H1 (cell line): ENCODE measurements around the gene NME8. TPM values are rescaled to one million over a fixed set of nuclear protein-coding genes. Genes with fewer than 3 reads are reported as not detected.

ENCODE experiments used
- CTCF ChIA-PET: fragments of 300-600 bp; sonication (Branson Sonifier 250); formaldehyde crosslinking; loops from one replicate; lab custom pipeline; 2021; ENCODE audit not compliant: partially characterized antibody; lab: Charles Lee
- POLR2A ChIA-PET: fragments of 300-600 bp; sonication (Branson Sonifier 250); formaldehyde crosslinking; loops from one replicate; lab custom pipeline; 2021; ENCODE audit warnings: inconsistent platforms; ENCODE audit not compliant: partially characterized antibody; lab: Charles Lee
- DNase-seq, 2 experiments: peaks; one replicate each; pipeline versions ENCODE4 v3.0.0 to v3.0.0-alpha.2; 2010 to 2022; ENCODE audit warnings: low spot score in 2 of 2, low read depth in 1 of 2, mixed read lengths in 1 of 2
- FAIRE-seq: peaks from 2 replicates; lab custom pipeline; 2011; peaks lifted over from hg19 to GRCh38; lab: Jason Lieb, UNC
- H2AFZ ChIP-seq: 2 replicates; pipeline ENCODE4 v1.8.1; 2012; ENCODE audit warnings: low read length, inconsistent platforms
- H2AK5ac ChIP-seq: 2 replicates; pipeline ENCODE4 v1.6.1; 2013; ENCODE audit warnings: low read depth, low read length
- H2BK120ac ChIP-seq: replicated peaks from 2 replicates; pipeline ENCODE3; 2013; ENCODE audit warnings: low read depth, low read length, inconsistent platforms
- H2BK12ac ChIP-seq: 2 replicates; pipeline ENCODE4 v1.6.1; 2013; ENCODE audit warnings: low read depth, low read length
- H2BK15ac ChIP-seq: 2 replicates; pipeline ENCODE4 v1.6.1; 2013; ENCODE audit warnings: low read length
- H2BK20ac ChIP-seq: 2 replicates; pipeline ENCODE4 v1.6.1; 2013; ENCODE audit warnings: low read length
- H2BK5ac ChIP-seq: 2 replicates; pipeline ENCODE4 v1.6.1; 2013; ENCODE audit warnings: low read depth, low read length
- H3K14ac ChIP-seq: 2 replicates; pipeline ENCODE4 v1.6.1; 2013; ENCODE audit warnings: inconsistent platforms; ENCODE audit not compliant: insufficient read length
- H3K18ac ChIP-seq: 2 replicates; pipeline ENCODE4 v1.6.1; 2013; ENCODE audit warnings: low read length; ENCODE audit errors: extremely low read depth
- H3K23ac ChIP-seq: 2 replicates; pipeline ENCODE4 v1.6.1; 2013; ENCODE audit warnings: inconsistent platforms; ENCODE audit not compliant: insufficient read length
- H3K23me2 ChIP-seq: 2 replicates; pipeline ENCODE4 v1.6.1; 2013; ENCODE audit warnings: low read depth, low read length
- H3K27ac ChIP-seq: 2 replicates; pipeline ENCODE4 v1.6.1; 2011; ENCODE audit warnings: low read depth, low read length, inconsistent platforms
- H3K27me3 ChIP-seq, 4 experiments: replicated peaks in 1 of 4; 1 replicate in 1 of 4; 2 replicates in 3 of 4; pipeline versions ENCODE4 v1.6.1 to v1.8.1; 2011 to 2013; ENCODE audit warnings: low read length in 3 of 4, mild to moderate bottlenecking in 3 of 4, inconsistent platforms in 2 of 4, mixed read lengths in 2 of 4, moderate library complexity in 1 of 4; ENCODE audit not compliant: control insufficient read depth in 3 of 4, insufficient read depth in 3 of 4; ENCODE audit errors: extremely low read depth in 1 of 4
- H3K36me3 ChIP-seq, 4 experiments: 2 replicates each; pipeline versions ENCODE4 v1.6.1 to v1.8.1; 2011 to 2013; ENCODE audit warnings: mild to moderate bottlenecking in 4 of 4, low read length in 3 of 4, moderate library complexity in 2 of 4, control low read depth in 1 of 4, inconsistent platforms in 1 of 4; ENCODE audit not compliant: insufficient read depth in 4 of 4, control insufficient read depth in 2 of 4
- H3K4ac ChIP-seq: replicated peaks from 2 replicates; pipeline ENCODE3; 2013; ENCODE audit warnings: low read length, low read depth, mixed read lengths, inconsistent platforms; ENCODE audit not compliant: insufficient read length
- H3K4me1 ChIP-seq, 4 experiments: replicated peaks in 1 of 4; 1 replicate in 1 of 4; 2 replicates in 3 of 4; pipeline versions ENCODE4 v1.6.1 to v1.8.1; 2011 to 2013; ENCODE audit warnings: low read length in 3 of 4, inconsistent platforms in 2 of 4, mixed read lengths in 1 of 4; ENCODE audit not compliant: insufficient read depth in 4 of 4, control insufficient read depth in 3 of 4
- H3K4me2 ChIP-seq, 2 experiments: 2 replicates each; pipeline versions ENCODE4 v1.6.1 to v1.8.1; 2011 to 2013; ENCODE audit warnings: low read depth in 2 of 2, low read length in 2 of 2, control low read depth in 1 of 2, inconsistent platforms in 1 of 2, mild to moderate bottlenecking in 1 of 2; ENCODE audit not compliant: insufficient read depth in 1 of 2
- H3K4me3 ChIP-seq, 4 experiments: fragments of 200-600, 300-600 bp in 1 of 4; sonication (generic), shearing (Covaris generic), sonication (Bioruptor Twin) in 1 of 4; 2 replicates each; pipeline versions ENCODE4 v1.5.1 to v1.8.1; 2011 to 2016; ENCODE audit warnings: low read length in 4 of 4, low read depth in 3 of 4, control low read depth in 2 of 4, inconsistent platforms in 2 of 4, mild to moderate bottlenecking in 2 of 4, mixed read lengths in 1 of 4, moderate library complexity in 1 of 4; ENCODE audit not compliant: insufficient read depth in 2 of 4; ENCODE audit errors: extremely low read depth in 1 of 4
- H3K56ac ChIP-seq: replicated peaks from 2 replicates; pipeline ENCODE3; 2013; ENCODE audit warnings: low read depth, mild to moderate bottlenecking, mixed read lengths, low read length, inconsistent platforms; ENCODE audit not compliant: insufficient read length
- H3K79me1 ChIP-seq: 2 replicates; pipeline ENCODE4 v1.6.1; 2013; ENCODE audit warnings: low read depth, low read length, control low read depth
- H3K79me2 ChIP-seq, 2 experiments: 2 replicates each; pipeline versions ENCODE4 v1.6.1 to v1.8.1; 2012 to 2013; ENCODE audit warnings: low read length in 2 of 2, mild to moderate bottlenecking in 2 of 2, inconsistent platforms in 1 of 2; ENCODE audit not compliant: insufficient read depth in 2 of 2, control insufficient read depth in 1 of 2
- H3K9ac ChIP-seq, 4 experiments: replicated peaks in 1 of 4; 1 replicate in 1 of 4; 2 replicates in 3 of 4; pipeline versions ENCODE4 v1.6.1 to v1.8.1; 2011 to 2013; ENCODE audit warnings: low read depth in 3 of 4, low read length in 3 of 4, control low read depth in 2 of 4, mild to moderate bottlenecking in 2 of 4, moderate library complexity in 2 of 4, inconsistent platforms in 1 of 4; ENCODE audit errors: extremely low read depth in 1 of 4
- H3K9me3 ChIP-seq, 2 experiments: 2 replicates each; pipeline versions ENCODE4 v1.6.1 to v1.8.1; 2012 to 2013; ENCODE audit warnings: mild to moderate bottlenecking in 2 of 2, moderate library complexity in 2 of 2, control low read depth in 1 of 2, inconsistent platforms in 1 of 2, low read depth in 1 of 2, low read length in 1 of 2, mixed read lengths in 1 of 2; ENCODE audit not compliant: insufficient read depth in 2 of 2
- H4K20me1 ChIP-seq, 2 experiments: replicated peaks in 1 of 2; 2 replicates each; pipeline versions ENCODE3 to v1.8.1; 2011 to 2013; ENCODE audit warnings: inconsistent platforms in 2 of 2, low read length in 2 of 2, mild to moderate bottlenecking in 1 of 2; ENCODE audit not compliant: insufficient read depth in 2 of 2, control insufficient read depth in 1 of 2
- H4K5ac ChIP-seq: 2 replicates; pipeline ENCODE4 v1.6.1; 2013; ENCODE audit warnings: low read length, low read depth, mixed read lengths, inconsistent platforms; ENCODE audit not compliant: insufficient read length
- H4K8ac ChIP-seq: 2 replicates; pipeline ENCODE4 v1.8.0; 2013; ENCODE audit warnings: mild to moderate bottlenecking, moderate library complexity, low read length, inconsistent platforms; ENCODE audit not compliant: insufficient read depth; ENCODE audit errors: extremely low read depth
- H4K91ac ChIP-seq: replicated peaks from 2 replicates; pipeline ENCODE3; 2013; ENCODE audit warnings: low read length, mixed read lengths, inconsistent platforms; ENCODE audit not compliant: insufficient read length
- BCL11A ChIP-seq, 2 experiments: IDR thresholded peaks; one replicate each; pipeline ENCODE4 v1.6.1; 2011; ENCODE audit warnings: low read depth in 2 of 2, low read length in 2 of 2, mild to moderate bottlenecking in 2 of 2
- EZH2 ChIP-seq: fragments of 200-600 bp; sonication (generic); IDR thresholded peaks from 2 replicates; pipeline ENCODE4 v1.7.1; 2012; ENCODE audit warnings: low read depth, mild to moderate bottlenecking, moderate library complexity, low read length, inconsistent platforms; ENCODE audit not compliant: severe bottlenecking
- JUN ChIP-seq: IDR thresholded peaks from 2 replicates; pipeline ENCODE4 v1.6.1; 2011; ENCODE audit warnings: low read depth, mild to moderate bottlenecking, improper control_type of control experiment, low read length
- POLR2A ChIP-seq, 2 experiments: IDR thresholded peaks; 1 replicate in 1 of 2; 2 replicates in 1 of 2; pipeline ENCODE4 v1.6.1; 2011; ENCODE audit warnings: low read depth in 2 of 2, low read length in 2 of 2, mild to moderate bottlenecking in 2 of 2; ENCODE audit errors: control extremely low read depth in 1 of 2
- RBBP5 ChIP-seq: IDR thresholded peaks from 2 replicates; pipeline ENCODE4 v1.7.1; 2012; ENCODE audit warnings: low read depth, mild to moderate bottlenecking, inconsistent platforms, low read length, moderate library complexity, borderline replicate concordance
- RNF2 ChIP-seq: fragments of 200-900, 300-1000 bp; sonication (generic); IDR thresholded peaks from 2 replicates; pipeline ENCODE4 v1.7.1; 2016; ENCODE audit warnings: borderline replicate concordance, low read depth, mild to moderate bottlenecking, antibody characterized with exemption, low read length; ENCODE audit not compliant: poor library complexity, severe bottlenecking; ENCODE audit errors: missing control alignments
- TCF12 ChIP-seq: IDR thresholded peaks from 2 replicates; pipeline ENCODE4 v1.6.1; 2011; ENCODE audit warnings: low read depth, mild to moderate bottlenecking, low read length
- ZNF274 ChIP-seq: IDR thresholded peaks from 2 replicates; pipeline ENCODE4 v1.7.0; 2012; ENCODE audit warnings: low read length, borderline replicate concordance; ENCODE audit errors: extremely low read depth
- WGBS, 2 experiments: shearing (Covaris generic) in 1 of 2; methylation state at CpG; one replicate each; pipeline versions ENCODE4 v1.1.6 to v1.1.7; 2013 to 2015; ENCODE audit warnings: low lambda C conversion rate in 2 of 2, mixed read lengths in 2 of 2, inconsistent platforms in 1 of 2, low coverage in 1 of 2, missing lambda C conversion rate in 1 of 2; ENCODE audit not compliant: insufficient replicate concordance in 2 of 2, insufficient coverage in 1 of 2, insufficient read length in 1 of 2; ENCODE audit errors: extremely low coverage in 1 of 2, missing lambda C conversion rate in 1 of 2; 5-methylcytosine and 5-hydroxymethylcytosine counted together
- polyA plus RNA-seq, 7 experiments: library from polyadenylated mRNA; depleted of rRNA in 3 of 7; stranded (reverse) in 5 of 7; unstranded in 2 of 7; fragments of >200 nt in 5 of 7; fragments of 200-250 nt in 2 of 7; gene quantifications; 1 replicate in 5 of 7; 2 replicates in 1 of 7; 4 replicates in 1 of 7; pipeline versions ENCODE4 v1.2.1 to v1.2.3, GENCODE V29; 2011 to 2013; ENCODE audit warnings: missing spikeins in 2 of 7, mixed read lengths in 2 of 7
- total RNA-seq: library from RNA; stranded (reverse); fragmentation: NEBNext Ultra II Directional; extraction: Animal tissue kit (Norgen Biotek cat#: 25700); gene quantifications from 2 replicates; pipeline ENCODE4 v1.2.1, GENCODE V29; 2021

Gene NME8
- total and polyA plus RNA-seq, 2 of the 8 experiments (the other 6 are each of a cell fraction or from before 2014, with no cell fraction given): 0.22 to 0.44 TPM

- Histone ChIP-seq H3K14ac (no peak overlapping the region), H3K79me2 (no peaks in the 10 kb centered on the region), H2BK12ac (no peak overlapping the region), H4K5ac (no peak overlapping the region), H2BK15ac (no peak overlapping the region), H3K4me3 (no peak overlapping the region), H3K79me1 (no peaks in the 10 kb centered on the region), H3K4me2 (no peak overlapping the region), H3K36me3 (no peaks in the 10 kb centered on the region), H2BK120ac (no peak overlapping the region), H3K23me2 (no peaks in the 10 kb centered on the region), H3K4me1 (no peaks in the 10 kb centered on the region), H3K18ac (no peak overlapping the region), H3K4ac (no peak overlapping the region), H3K27ac (no peak overlapping the region), H2BK20ac (no peak overlapping the region), H2BK5ac (no peak overlapping the region), H3K9me3 (no peaks in the 10 kb centered on the region), H3K56ac (no peak overlapping the region), H3K9ac (no peak overlapping the region), H4K8ac (no peak overlapping the region), H3K23ac (no peak overlapping the region), H4K91ac (no peak overlapping the region), H3K27me3 (no peaks in the 10 kb centered on the region), H2AK5ac (no peak overlapping the region), H2AFZ (no peak overlapping the region)
- DNase-seq (no peak), FAIRE-seq (no peak)
- 77% methylated on average over 3 of the region's 3 CpGs; no CpG with 5 or more reads in 1 of the 2 experiments for WGBS, 2 experiments
- ChIA-PET CTCF (interaction anchor here (0.6 to 4.4 kb wide), 6 partner anchors 17 to 718 kb away, joined by 3 to 34 read pairs (median 3); partner anchors contain the start of gene SFRP4), POLR2A (no interaction called here)
- TF ChIP-seq JUN (no peak), RNF2 (no peak), RBBP5 (no peak), EZH2 (no peak), TCF12 (no peak), BCL11A (IDR thresholded peaks at IDR 0.05; ENCODE audit: low read depth in 2 of 2, low read length in 2 of 2) (no peak), POLR2A (IDR thresholded peaks at IDR 0.05; ENCODE audit: control extremely low read depth in 1 of 2, low read depth in 2 of 2, low read length in 2 of 2) (no peak), ZNF274 (no peak)
- TF ChIP-seq, all 59 proteins: peak for 0
- no peaks in the 10 kb centered on the region for H4K20me1 ChIP-seq
Observed at GRCh38 chr7:37899712-37900247, 51.4 kb downstream of the NME8 start.
